ENCODE results near the gene PIK3R1. TPM values are rescaled to one million over a fixed set of nuclear protein-coding genes. Genes with fewer than 3 reads are reported as not detected.

The PIK3R1 gene
- total and polyA plus RNA-seq, 7 donors: 29.7 to 155 (median 102) TPM

- intact Hi-C loops (cut with DNase I): no loop called here
- TF ChIP-seq CTCF (IDR thresholded peaks at IDR 0.05): no peak
- WGBS, 3 donors: 45 to 84% (median 75%) methylated on average over 2 of the region's 2 CpGs
These were observed 97.8 kb downstream of the PIK3R1 start for GRCh38 chr5:68313336-68313735.

GRCh38 chr5:68314465-68314864, 98.9 kb downstream of the PIK3R1 start:
- no peak for TF ChIP-seq CTCF (IDR thresholded peaks at IDR 0.05)
- no peak overlapping the region for H3K4me3 ChIP-seq

More at GRCh38 chr5:68313336-68313735, 97.8 kb downstream of the PIK3R1 start:
- DNase-seq (no peak), ATAC-seq (no peak)
- no peak overlapping the region for H3K4me3 ChIP-seq
- no peaks in the 10 kb centered on the region for H3K27me3 ChIP-seq (ENCODE audit: insufficient read depth in 3 of 3, low read length in 2 of 3)
- no peaks in the 10 kb centered on the region for H3K9me3 ChIP-seq
- H3K36me3 ChIP-seq (ENCODE audit: insufficient read depth in 1 of 2, low read depth in 1 of 2): no peaks in the 10 kb centered on the region
- no peaks in the 10 kb centered on the region for H3K4me1 ChIP-seq
- no peak overlapping the region for H3K27ac ChIP-seq

GRCh38 chr5:68315679-68316271, 100.2 kb downstream of the PIK3R1 start:
- no peaks in the 10 kb centered on the region for H3K36me3 ChIP-seq (ENCODE audit: insufficient read depth in 1 of 2, low read depth in 1 of 2)
- H3K27ac ChIP-seq: no peak overlapping the region
- no peak for ATAC-seq
- intact Hi-C loops (cut with DNase I): no loop called here
- H3K4me1 ChIP-seq: no peaks in the 10 kb centered on the region
- H3K27me3 ChIP-seq (ENCODE audit: insufficient read depth in 3 of 3, low read length in 2 of 3): no peaks in the 10 kb centered on the region
- 84 to 86% (median 85%) methylated on average over 6 of the region's 6 CpGs for WGBS, 3 donors
- TF ChIP-seq CTCF (IDR thresholded peaks at IDR 0.05): no peak
- DNase-seq: no peak
- H3K4me3 ChIP-seq: no peak overlapping the region
- no peaks in the 10 kb centered on the region for H3K9me3 ChIP-seq

More at GRCh38 chr5:68314465-68314864, 98.9 kb downstream of the PIK3R1 start:
- H3K27me3 ChIP-seq (ENCODE audit: insufficient read depth in 3 of 3, low read length in 2 of 3): no peaks in the 10 kb centered on the region
- H3K36me3 ChIP-seq (ENCODE audit: insufficient read depth in 1 of 2, low read depth in 1 of 2): no peaks in the 10 kb centered on the region
- WGBS, 3 donors: 78 to 91% (median 84%) methylated on average over 2 of the region's 2 CpGs
- ATAC-seq (no peak), DNase-seq (no peak)
- H3K9me3 ChIP-seq: no peaks in the 10 kb centered on the region
- H3K27ac ChIP-seq: no peak overlapping the region
- H3K4me1 ChIP-seq: no peaks in the 10 kb centered on the region
- intact Hi-C loops (cut with DNase I): no loop called here

GRCh38 chr5:68316469-68316868, 100.9 kb downstream of the PIK3R1 start:
- ATAC-seq: no peak
- H3K36me3 ChIP-seq (ENCODE audit: insufficient read depth in 1 of 2, low read depth in 1 of 2): no peaks in the 10 kb centered on the region
- H3K4me3 ChIP-seq: no peak overlapping the region
- DNase-seq: no peak
- no peaks in the 10 kb centered on the region for H3K27me3 ChIP-seq (ENCODE audit: insufficient read depth in 3 of 3, low read length in 2 of 3)
- H3K9me3 ChIP-seq: no peaks in the 10 kb centered on the region
- no peak overlapping the region for H3K27ac ChIP-seq
- WGBS, 3 donors: 93 to 96% (median 95%) methylated on average over 3 of the region's 3 CpGs
- TF ChIP-seq CTCF (IDR thresholded peaks at IDR 0.05): no peak
- intact Hi-C loops (cut with DNase I): no loop called here
- H3K4me1 ChIP-seq: no peaks in the 10 kb centered on the region

- DNase-seq (no peak), ATAC-seq (no peak)
- H3K36me3 ChIP-seq (ENCODE audit: insufficient read depth in 1 of 2, low read depth in 1 of 2): no peaks in the 10 kb centered on the region
- no peak overlapping the region for H3K27ac ChIP-seq
- H3K9me3 ChIP-seq: no peaks in the 10 kb centered on the region
- TF ChIP-seq CTCF (IDR thresholded peaks at IDR 0.05): no peak
- intact Hi-C loops (cut with DNase I): no loop called here
- WGBS, 3 donors: 91 to 95% (median 92%) methylated on average over 5 of the region's 5 CpGs
- no peaks in the 10 kb centered on the region for H3K4me1 ChIP-seq
- H3K4me3 ChIP-seq: no peak overlapping the region
- H3K27me3 ChIP-seq (ENCODE audit: insufficient read depth in 3 of 3, low read length in 2 of 3): no peaks in the 10 kb centered on the region
These were observed 102.1 kb downstream of the PIK3R1 start for GRCh38 chr5:68317646-68318045.
